GM18505 (cell line): Measurements from ENCODE around the gene SEH1L.

ENCODE experiments used
- ATAC-seq: cut with Tn5 transposase; IDR thresholded peaks from one replicate; pipeline ENCODE4 v1.9.1; 2021; ENCODE audit not compliant: unreplicated experiment
- POLR2A ChIP-seq: IDR thresholded peaks from 4 replicates; pipeline ENCODE4 v1.6.1; 2011; ENCODE audit warnings: borderline replicate concordance; ENCODE audit not compliant: insufficient read depth, insufficient read length; ENCODE audit errors: extremely low read depth

Gene SEH1L

GRCh38 chr18:13018374-13018773, 70.6 kb downstream of the SEH1L start:
- no peak for ATAC-seq

GRCh38 chr18:13019301-13019700, 71.5 kb downstream of the SEH1L start:
- no peak for TF ChIP-seq POLR2A
- no peak for ATAC-seq

More at GRCh38 chr18:13018374-13018773, 70.6 kb downstream of the SEH1L start:
- no peak for TF ChIP-seq POLR2A

- ATAC-seq: no peak
- no peak for TF ChIP-seq POLR2A
Measured at GRCh38 chr18:13022644-13023043, 74.8 kb downstream of the SEH1L start.

GRCh38 chr18:13025233-13025632, 77.4 kb downstream of the SEH1L start:
- no peak for TF ChIP-seq POLR2A

DNA sequence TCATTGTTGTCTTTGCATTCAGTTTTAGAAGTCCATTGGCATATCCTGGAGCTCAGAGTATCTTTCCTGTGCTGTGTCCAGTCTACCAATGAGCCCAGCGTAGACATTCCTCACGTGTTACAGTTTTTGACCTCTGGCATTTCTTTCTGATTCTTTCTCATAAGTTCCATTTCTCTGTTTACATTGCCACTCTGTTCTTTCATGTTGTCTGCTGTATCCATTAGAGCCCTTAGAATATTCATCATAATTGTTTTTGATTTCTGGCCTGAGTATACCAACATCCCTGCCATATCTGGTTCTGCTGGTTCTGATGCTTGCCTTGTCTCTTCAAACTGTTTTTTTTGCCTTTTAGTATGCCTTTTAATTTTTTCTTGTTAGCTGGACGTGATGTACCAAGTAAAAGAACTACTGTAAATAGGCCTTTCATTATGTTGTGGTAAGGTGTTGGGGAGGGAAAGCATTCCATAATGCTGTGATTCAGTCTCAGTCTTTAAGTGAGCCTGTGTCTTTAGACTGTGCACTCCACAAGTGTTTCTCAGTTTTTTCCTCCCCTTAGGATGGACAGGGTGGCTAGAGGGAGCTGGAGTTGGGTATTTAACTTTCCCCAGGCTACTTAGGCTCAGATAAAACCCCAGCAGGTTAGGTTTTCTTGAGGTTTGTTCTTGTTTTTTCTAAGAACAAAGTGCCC, 78.9 kb downstream of the SEH1L start:
- ATAC-seq: no peak

More at GRCh38 chr18:13025233-13025632, 77.4 kb downstream of the SEH1L start:
- no peak for ATAC-seq

DNA sequence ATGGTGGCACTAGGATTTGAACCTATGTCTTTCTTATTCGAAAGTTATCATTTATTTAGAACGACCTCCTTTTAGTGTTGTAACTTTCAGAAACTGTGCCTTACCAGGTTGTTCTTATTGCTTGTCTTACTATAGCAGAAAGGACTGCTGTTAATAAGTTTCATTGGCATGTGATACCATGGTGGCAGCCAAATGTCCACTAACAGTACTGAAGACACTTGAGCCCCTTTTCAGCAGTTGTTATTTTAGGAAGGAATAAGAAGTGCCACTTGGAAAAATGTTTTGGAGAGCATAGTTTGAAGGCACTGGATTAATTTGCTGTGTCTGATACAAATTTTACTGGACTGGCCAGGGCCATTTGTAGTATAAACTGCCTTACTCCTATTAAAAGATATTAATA, 81.1 kb downstream of the SEH1L start:
- no peak for TF ChIP-seq POLR2A
- no peak for ATAC-seq

More for the DNA sequence above, 78.9 kb downstream of the SEH1L start:
- TF ChIP-seq POLR2A: no peak

GRCh38 chr18:13032173-13032572, 84.4 kb downstream of the SEH1L start:
- TF ChIP-seq POLR2A: no peak
- ATAC-seq: no peak

DNA sequence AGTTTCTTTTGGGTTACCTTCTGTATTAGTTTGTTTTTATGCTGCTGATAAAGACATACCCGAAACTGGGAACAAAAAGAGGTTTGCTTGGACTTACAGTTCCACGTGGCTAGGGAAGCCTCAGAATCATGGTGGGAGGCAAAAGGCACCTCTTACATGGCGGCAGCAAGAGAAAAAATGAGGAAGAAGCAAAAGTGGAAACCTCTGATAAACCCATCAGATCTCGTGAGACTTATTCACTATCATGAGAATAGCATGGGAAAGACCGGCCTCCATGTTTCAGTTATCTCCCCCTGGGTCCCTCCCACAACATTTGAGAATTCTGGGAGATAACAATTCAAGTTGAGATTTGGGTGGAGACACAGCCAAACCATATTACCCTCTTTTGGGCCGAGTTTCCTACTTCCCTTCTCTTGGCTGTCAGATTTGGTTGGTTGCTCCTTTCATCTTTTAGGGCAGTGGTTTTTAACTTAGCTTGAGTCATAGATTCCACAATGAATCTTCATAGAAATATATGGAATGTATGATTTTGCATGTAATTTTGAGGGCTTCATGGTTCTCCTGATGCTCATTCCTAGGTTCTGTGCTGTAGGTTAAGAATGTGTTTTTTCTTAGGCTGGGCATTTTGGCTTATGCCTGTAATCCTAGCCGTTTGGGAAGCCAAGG, 87.6 kb downstream of the SEH1L start:
- ATAC-seq: no peak
- no peak for TF ChIP-seq POLR2A

DNA sequence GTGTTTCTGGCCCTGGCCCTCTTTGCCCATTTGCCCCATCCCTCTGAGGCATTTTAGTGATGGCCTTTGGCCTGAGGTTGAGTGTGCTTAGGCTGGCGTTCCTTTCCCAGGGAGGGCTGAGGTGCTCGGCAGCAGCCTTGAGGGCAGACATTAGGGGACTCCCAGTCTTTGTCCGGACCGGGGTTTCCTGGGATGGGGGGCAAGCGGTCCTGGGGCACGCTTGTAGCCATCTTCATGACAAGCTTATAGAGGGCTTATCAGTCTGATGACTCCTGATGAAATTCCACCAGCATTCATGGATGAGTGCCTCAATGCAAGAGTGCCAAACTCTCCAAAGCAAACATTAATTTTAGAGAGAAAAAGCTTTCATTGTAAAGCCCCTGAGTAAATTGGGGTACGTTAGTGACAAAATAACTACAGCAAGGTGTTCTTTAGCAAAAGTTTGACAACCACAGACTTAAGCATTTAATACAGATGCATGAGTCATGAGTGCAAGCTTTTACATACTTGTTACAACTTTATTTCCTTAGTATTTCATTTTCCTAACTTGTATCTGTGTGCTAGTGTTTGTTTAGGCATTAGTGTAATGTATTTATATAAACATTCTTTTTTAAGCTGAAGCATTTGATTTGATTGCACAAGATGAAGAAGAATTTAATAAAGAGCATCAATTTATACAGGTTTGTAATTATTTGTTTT, 89.0 kb downstream of the SEH1L start:
- no peak for ATAC-seq
- TF ChIP-seq POLR2A: no peak
